HepG2 (cell line): ENCODE data around the gene VIPR1. TPM values are rescaled to one million over a fixed set of nuclear protein-coding genes. Genes with fewer than 3 reads are reported as not detected.

ENCODE experiments used
- ATAC-seq: fragments of 200-7000 bp; cut with Tn5 transposase; 3 replicates; pipeline ENCODE4 v1.9.1; 2020; ENCODE audit warnings: mild to moderate bottlenecking, moderate library complexity
- BruUV-seq: library from RNA; stranded (reverse); fragments of 400-500 nt; replicated peaks from 2 replicates; lab custom pipeline; 2021; lab: Mats Ljungman, UMichigan
- CTCF ChIA-PET: fragments of 300-600 bp; formaldehyde crosslinking; extraction: SDS; loops from one replicate; lab custom pipeline; 2021; ENCODE audit warnings: low total read pairs, inconsistent platforms, low intra/inter-chr PET ratio; lab: Yijun Ruan, JAX
- POLR2A ChIA-PET: fragments of 350-600 bp; sonication (Branson Sonifier 250); formaldehyde crosslinking; loops from one replicate; lab custom pipeline; 2020; ENCODE audit warnings: antibody characterized with exemption, inconsistent platforms; lab: Yijun Ruan, JAX
- DNase-seq: peaks from one replicate; pipeline ENCODE4 v3.0.0-alpha.2; 2015; ENCODE audit warnings: low spot score
- FAIRE-seq: peaks from 3 replicates; lab custom pipeline; 2011; peaks lifted over from hg19 to GRCh38; lab: Jason Lieb, UNC
- H2AFZ ChIP-seq: one replicate; pipeline ENCODE4 v1.6.1; 2011; ENCODE audit warnings: low read length, inconsistent platforms
- H3K27ac ChIP-seq: fragments of 300-600 bp; 3 replicates; pipeline ENCODE4 v1.8.0; 2011; ENCODE audit warnings: mixed run types, mild to moderate bottlenecking, mixed read lengths, low read length, inconsistent platforms; ENCODE audit not compliant: insufficient read depth; ENCODE audit errors: extremely low read length
- H3K27me3 ChIP-seq, 2 experiments: fragments of 200-600 bp in 1 of 2; 2 replicates in 1 of 2; 3 replicates in 1 of 2; pipeline versions ENCODE4 v1.6.0 to v1.8.0; 2011; ENCODE audit warnings: low read length in 2 of 2, mild to moderate bottlenecking in 2 of 2, moderate library complexity in 2 of 2, inconsistent platforms in 1 of 2; ENCODE audit not compliant: insufficient read depth in 2 of 2, control insufficient read depth in 1 of 2
- H3K36me3 ChIP-seq, 2 experiments: fragments of 200-600 bp in 1 of 2; replicated peaks in 1 of 2; 2 replicates in 1 of 2; 3 replicates in 1 of 2; pipeline versions ENCODE4 v1.5.1 to v1.8.0; 2011; ENCODE audit warnings: low read length in 2 of 2, inconsistent platforms in 1 of 2; ENCODE audit not compliant: insufficient read depth in 2 of 2, control insufficient read depth in 1 of 2
- H3K4me1 ChIP-seq: 2 replicates; pipeline ENCODE4 v1.5.1; 2012; ENCODE audit warnings: low read length, inconsistent platforms; ENCODE audit not compliant: insufficient read depth
- H3K4me2 ChIP-seq: 2 replicates; pipeline ENCODE4 v1.6.0; 2011; ENCODE audit warnings: low read depth, low read length, inconsistent platforms
- H3K4me3 ChIP-seq, 3 experiments: fragments of 200-600 bp in 1 of 3; sonication (generic), shearing (Covaris generic) in 1 of 3; replicated peaks in 1 of 3; 2 replicates each; pipeline ENCODE4 v1.5.1; 2011 to 2016; ENCODE audit warnings: low read length in 3 of 3, inconsistent platforms in 2 of 3, low read depth in 2 of 3, mild to moderate bottlenecking in 2 of 3, control low read depth in 1 of 3, mixed read lengths in 1 of 3; ENCODE audit not compliant: insufficient read depth in 1 of 3
- H3K79me2 ChIP-seq: one replicate; pipeline ENCODE4 v1.6.1; 2011; ENCODE audit warnings: low read length, inconsistent platforms; ENCODE audit not compliant: insufficient read depth
- H3K9ac ChIP-seq: 2 replicates; pipeline ENCODE4 v1.6.0; 2011; ENCODE audit warnings: mild to moderate bottlenecking, low read depth, low read length, inconsistent platforms; ENCODE audit not compliant: insufficient read depth
- H3K9me3 ChIP-seq: 2 replicates; pipeline ENCODE4 v1.5.1; 2012; ENCODE audit warnings: mild to moderate bottlenecking, low read length
- H4K20me1 ChIP-seq: 2 replicates; pipeline ENCODE4 v1.6.0; 2011; ENCODE audit warnings: inconsistent platforms, mild to moderate bottlenecking, low read length, moderate library complexity; ENCODE audit not compliant: insufficient read depth
- EP300 ChIP-seq, 3 experiments: sonication (generic) in 1 of 3; formaldehyde crosslinking in 1 of 3; IDR thresholded peaks; 2 replicates each; pipeline versions ENCODE4 v1.5.1 to v1.6.1; 2011 to 2020; ENCODE audit warnings: low read depth in 2 of 3, low read length in 2 of 3, borderline replicate concordance in 1 of 3, improper control_type of control experiment in 1 of 3, mild to moderate bottlenecking in 1 of 3, missing genetic modification reagents in 1 of 3, moderate library complexity in 1 of 3
- HOXA3 ChIP-seq: sonication (generic); formaldehyde crosslinking; IDR thresholded peaks from 2 replicates; pipeline ENCODE4 v1.5.0; 2020; ENCODE audit warnings: missing genetic modification reagents
- MAFK ChIP-seq, 2 experiments: IDR thresholded peaks in 1 of 2; conservative IDR thresholded peaks in 1 of 2; 2 replicates each; pipeline ENCODE4 v1.6.1; 2011; ENCODE audit warnings: improper control_type of control experiment in 2 of 2, low read length in 2 of 2
- MXD4 ChIP-seq: IDR thresholded peaks from 2 replicates; pipeline ENCODE4 v1.6.1; 2016; ENCODE audit warnings: mild to moderate bottlenecking, missing biosample characterization, missing genetic modification reagents
- NCOR1 ChIP-seq: fragments of 200-600 bp; sonication (generic); IDR thresholded peaks from 2 replicates; pipeline ENCODE4 v1.7.0; 2017; ENCODE audit warnings: antibody characterized with exemption, low read length, borderline replicate concordance
- RFX1 ChIP-seq: fragments of 450-650 bp; IDR thresholded peaks from 2 replicates; pipeline ENCODE4 v1.6.1; 2017
- SMARCE1 ChIP-seq: fragments of 450-650 bp; IDR thresholded peaks from 2 replicates; pipeline ENCODE4 v1.6.1; 2017; ENCODE audit warnings: borderline replicate concordance
- SP140L ChIP-seq: sonication (generic); formaldehyde crosslinking; IDR thresholded peaks from 2 replicates; pipeline ENCODE4 v1.4.0; 2020; ENCODE audit warnings: missing genetic modification reagents, borderline replicate concordance
- TAF1 ChIP-seq: sonication (generic); formaldehyde crosslinking; IDR thresholded peaks from 2 replicates; pipeline ENCODE4 v1.4.0; 2020; ENCODE audit warnings: missing genetic modification reagents
- TBL1XR1 ChIP-seq: fragments of 150-350 bp; IDR thresholded peaks from 2 replicates; pipeline ENCODE4 v1.6.1; 2014; ENCODE audit warnings: borderline replicate concordance, low read length; ENCODE audit not compliant: partially characterized antibody
- TCF7 ChIP-seq: sonication (generic); IDR thresholded peaks from 2 replicates; pipeline ENCODE4 v1.6.1; 2016; ENCODE audit warnings: antibody characterized with exemption, low read depth
- ZFP90 ChIP-seq: sonication (generic); formaldehyde crosslinking; IDR thresholded peaks from 2 replicates; pipeline ENCODE4 v1.8.0; 2022; ENCODE audit warnings: missing genetic modification reagents, mild to moderate bottlenecking, inconsistent platforms, borderline replicate concordance
- WGBS: methylation state at CpG from one replicate; pipeline ENCODE4 v1.1.6; 2017; ENCODE audit warnings: low lambda C conversion rate; 5-methylcytosine and 5-hydroxymethylcytosine counted together
- in situ Hi-C: cut with HindIII; loops from 2 replicates; pipeline ENCODE4 v1.10.0; 2017; ENCODE audit warnings: low pct_unique_long_range_greater_than_20kb; ENCODE audit not compliant: extremely low pct_ligation_motif_present
- intact Hi-C: fragments of 100-400 bp; cut with micrococcal nuclease; formaldehyde crosslinking; loops from one replicate; pipeline ENCODE4 v1.10.0; 2022; ENCODE audit not compliant: unreplicated experiment
- polyA plus RNA-seq, 8 experiments: library from polyadenylated mRNA; depleted of rRNA in 3 of 8; stranded (reverse) in 7 of 8; unstranded in 1 of 8; fragments of >200 nt; fragmentation: Illumina TruSeq in 4 of 8; extraction: Trizol in 4 of 8; gene quantifications; 2 replicates each; pipeline versions ENCODE4 v1.2.1 to v1.2.3, GENCODE V29; 2011 to 2016; ENCODE audit warnings: low read depth in 4 of 8, missing spikeins in 1 of 8, mixed read lengths in 1 of 8; ENCODE audit not compliant: insufficient read depth in 1 of 8
- total RNA-seq, 5 experiments: library from RNA; depleted of rRNA; stranded (reverse); fragments of >200 nt; fragmentation: Illumina TruSeq; extraction: Trizol; gene quantifications; 2 replicates each; pipeline ENCODE4 v1.2.3, GENCODE V29; 2016; ENCODE audit warnings: low read depth in 1 of 5

The VIPR1 gene
- total and polyA plus RNA-seq, 2 of the 13 experiments (the other 11 are each of a cell fraction or from before 2014, with no cell fraction given): 0.04 to 0.11 TPM

- peaks cover 4 to 5% of the 10 kb centered on the region in 2 experiments; a peak in 4 of 5 replicates for H3K27me3 ChIP-seq
- peaks cover 14% of the 10 kb centered on the region for H3K4me1 ChIP-seq
- ChIA-PET CTCF (no interaction called here), POLR2A (no interaction called here)
- no peak for DNase-seq
- no peaks in the 10 kb centered on the region for H3K9me3 ChIP-seq
- intact Hi-C loops: no loop called here
- no peak for FAIRE-seq
- in situ Hi-C loops: no loop called here
- no peaks in the 10 kb centered on the region for H4K20me1 ChIP-seq
- WGBS: 7% methylated on average over 7 of the region's 7 CpGs
- ATAC-seq: no peak
- no peaks in the 10 kb centered on the region for H3K79me2 ChIP-seq
- H3K4me2 ChIP-seq: no peak overlapping the region
- no TSS peak for BruUV-seq
- H3K27ac ChIP-seq: no peak overlapping the region
- H3K36me3 ChIP-seq: no peaks in the 10 kb centered on the region
- TF ChIP-seq HOXA3 (CRISPR knock-in tag) (no peak), MXD4 (no peak), SP140L (CRISPR knock-in tag) (no peak), RFX1 (no peak), MAFK (conservative IDR thresholded peaks at IDR 0.05 in 1 of 2, IDR thresholded peaks at IDR 0.05 in 1 of 2; ENCODE audit: low read length in 2 of 2) (no peak), NCOR1 (no peak), TBL1XR1 (no peak), ZFP90 (CRISPR knock-in tag) (no peak), TCF7 (no peak), SMARCE1 (no peak)
- H3K9ac ChIP-seq: no peak overlapping the region
- H2AFZ ChIP-seq: no peak overlapping the region
- no peak overlapping the region for H3K4me3 ChIP-seq
Observed at GRCh38 chr3:42493126-42493797, 9.2 kb upstream of the VIPR1 start.

- TF ChIP-seq TAF1 (CRISPR knock-in tag) (no peak), EP300 (IDR thresholded peaks at IDR 0.05; ENCODE audit: low read depth in 2 of 2, low read length in 2 of 2) (no peak), EP300 (CRISPR knock-in tag; IDR thresholded peaks at IDR 0.05; ENCODE audit: borderline replicate concordance) (no peak), TCF7 (no peak)
- H3K9ac ChIP-seq: no peak overlapping the region
- no peak for ATAC-seq
- H3K4me3 ChIP-seq: no peak overlapping the region
- intact Hi-C loops (no loop called here), in situ Hi-C loops (no loop called here)
- no peaks in the 10 kb centered on the region for H3K9me3 ChIP-seq
- POLR2A ChIA-PET: no interaction called here
- CTCF ChIA-PET: no interaction called here
- no peak for FAIRE-seq
- no peaks in the 10 kb centered on the region for H4K20me1 ChIP-seq
- 18% methylated on average over 3 of the region's 3 CpGs for WGBS
- H3K27ac ChIP-seq: no peak overlapping the region
- H3K36me3 ChIP-seq: no peaks in the 10 kb centered on the region
- BruUV-seq: no TSS peak
- no peak for DNase-seq
- H2AFZ ChIP-seq: no peak overlapping the region
- H3K79me2 ChIP-seq: no peaks in the 10 kb centered on the region
- H3K27me3 ChIP-seq: peaks cover 4 to 9% of the 10 kb centered on the region in 2 experiments; a peak in 4 of 5 replicates
- H3K4me2 ChIP-seq: no peak overlapping the region
- peaks cover 14% of the 10 kb centered on the region for H3K4me1 ChIP-seq
Observed at GRCh38 chr3:42493798-42494151, 8.7 kb upstream of the VIPR1 start.
